DMS 273 (cell line): ENCODE measurements around the gene PCDHB7.
"Not testable (repeated sequence)": the region's sequence is repeated elsewhere in the genome, so short reads cannot be mapped to it uniquely, and the experiment has no call there.

ENCODE experiments used
- DNase-seq: peaks from one replicate; lab custom pipeline; 2025; ENCODE audit not compliant: unreplicated experiment; lab: John Stamatoyannopoulos, UW

The PCDHB7 gene

DNA sequence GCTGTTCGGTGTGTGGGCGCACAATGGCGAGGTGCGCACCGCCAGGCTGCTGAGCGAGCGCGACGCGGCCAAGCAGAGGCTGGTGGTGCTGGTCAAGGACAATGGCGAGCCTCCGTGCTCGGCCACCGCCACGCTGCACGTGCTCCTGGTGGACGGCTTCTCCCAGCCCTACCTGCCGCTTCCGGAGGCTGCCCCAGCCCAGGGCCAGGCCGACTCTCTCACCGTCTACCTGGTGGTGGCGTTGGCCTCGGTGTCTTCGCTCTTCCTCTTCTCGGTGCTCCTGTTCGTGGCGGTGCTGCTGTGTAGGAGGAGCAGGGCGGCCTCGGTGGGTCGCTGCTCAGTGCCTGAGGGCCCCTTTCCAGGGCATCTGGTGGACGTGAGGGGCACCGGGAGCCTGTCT lies 7.4 kb downstream of the PCDHB7 start:
- not testable (repeated sequence) for DNase-seq

GRCh38 chr5:141180313-141180712 lies 7.9 kb downstream of the PCDHB7 start:
- no peak for DNase-seq

GRCh38 chr5:141182248-141182647 lies 9.8 kb downstream of the PCDHB7 start, which contains the start of gene PCDHB16:
PCDHB16 (plus strand) TSS chr5:141182387; CDS start chr5:141182560, 173 bp downstream.
- DNase-seq = no peak

- not testable (repeated sequence) for DNase-seq
Measured at GRCh38 chr5:141184117-141184855, 11.8 kb downstream of the PCDHB7 start.

DNA sequence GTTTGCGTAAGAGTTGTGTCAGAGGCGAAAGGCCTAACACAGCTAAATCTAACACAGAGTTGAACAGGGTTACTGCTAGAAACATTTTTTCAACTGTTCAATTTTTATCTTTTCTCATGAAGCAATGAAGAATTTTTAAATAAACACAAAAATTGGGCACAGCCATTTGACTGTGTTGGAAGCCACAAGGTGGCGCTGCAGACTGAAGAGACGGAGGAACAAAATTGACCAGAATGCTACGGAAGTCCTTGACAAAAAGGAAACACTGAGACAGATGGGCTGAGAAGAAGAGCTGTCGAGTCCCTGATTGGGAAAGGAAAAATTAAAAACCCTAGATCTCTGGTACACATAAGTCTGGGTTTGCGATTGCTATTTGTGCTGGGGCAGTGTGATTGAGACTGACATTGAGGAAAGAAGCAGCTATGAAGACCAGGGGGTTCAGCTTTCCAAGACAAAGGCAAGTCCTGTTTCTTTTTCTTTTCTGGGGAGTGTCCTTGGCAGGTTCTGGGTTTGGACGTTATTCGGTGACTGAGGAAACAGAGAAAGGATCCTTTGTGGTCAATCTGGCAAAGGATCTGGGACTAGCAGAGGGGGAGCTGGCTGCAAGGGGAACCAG lies 14.6 kb downstream of the PCDHB7 start, which contains the start of gene PCDHB9:
Gene PCDHB9 (plus strand): TSS at position 265 of the 616 bp plus-strand sequence. CDS start 158 bp downstream, at position 423.
- peak; percentile 93 for DNase-seq

GRCh38 chr5:141188682-141189081 lies 16.2 kb downstream of the PCDHB7 start:
- not testable (repeated sequence) for DNase-seq

DNA sequence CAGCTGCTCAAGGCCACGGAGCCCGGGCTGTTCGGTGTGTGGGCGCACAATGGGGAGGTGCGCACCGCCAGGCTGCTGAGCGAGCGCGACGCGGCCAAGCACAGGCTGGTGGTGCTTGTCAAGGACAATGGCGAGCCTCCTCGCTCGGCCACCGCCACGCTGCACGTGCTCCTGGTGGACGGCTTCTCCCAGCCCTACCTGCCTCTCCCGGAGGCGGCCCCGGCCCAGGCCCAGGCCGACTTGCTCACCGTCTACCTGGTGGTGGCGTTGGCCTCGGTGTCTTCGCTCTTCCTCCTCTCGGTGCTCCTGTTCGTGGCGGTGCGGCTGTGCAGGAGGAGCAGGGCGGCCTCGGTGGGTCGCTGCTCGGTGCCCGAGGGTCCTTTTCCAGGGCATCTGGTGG lies 16.7 kb downstream of the PCDHB7 start:
- not testable (repeated sequence) for DNase-seq

GRCh38 chr5:141192110-141192725 lies 19.8 kb downstream of the PCDHB7 start, which contains the start of gene PCDHB10:
PCDHB10 (plus strand) TSS chr5:141192353; CDS start chr5:141192553, 200 bp downstream.
- DNase-seq = peak; percentile 55

DNA sequence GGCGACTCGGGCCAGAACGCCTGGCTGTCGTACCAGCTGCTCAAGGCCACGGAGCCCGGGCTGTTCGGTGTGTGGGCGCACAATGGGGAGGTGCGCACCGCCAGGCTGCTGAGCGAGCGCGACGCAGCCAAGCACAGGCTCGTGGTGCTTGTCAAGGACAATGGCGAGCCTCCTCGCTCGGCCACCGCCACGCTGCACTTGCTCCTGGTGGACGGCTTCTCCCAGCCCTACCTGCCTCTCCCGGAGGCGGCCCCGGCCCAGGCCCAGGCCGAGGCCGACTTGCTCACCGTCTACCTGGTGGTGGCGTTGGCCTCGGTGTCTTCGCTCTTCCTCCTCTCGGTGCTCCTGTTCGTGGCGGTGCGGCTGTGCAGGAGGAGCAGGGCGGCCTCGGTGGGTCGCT lies 21.9 kb downstream of the PCDHB7 start:
- DNase-seq = not testable (repeated sequence)

DNA sequence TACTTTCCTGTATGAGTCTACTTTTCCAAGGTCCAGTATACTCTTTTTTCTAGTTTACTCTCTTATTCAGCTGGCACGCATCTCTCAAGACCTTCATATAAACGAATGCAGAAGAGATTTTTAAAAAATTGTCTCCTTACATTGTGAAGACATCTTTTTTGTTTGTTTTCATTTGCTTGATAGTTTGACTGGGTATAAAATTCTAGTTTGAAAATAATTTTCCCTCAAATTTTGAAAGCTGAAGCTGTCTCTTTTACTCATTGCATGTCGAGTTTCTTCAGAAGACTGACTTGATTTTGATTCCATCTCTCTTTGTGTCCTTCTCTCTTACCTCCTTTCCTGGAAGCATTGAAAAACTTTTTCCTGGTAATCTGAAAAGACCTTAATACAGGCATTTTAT lies 23.9 kb downstream of the PCDHB7 start:
- DNase-seq = no peak

GRCh38 chr5:141199359-141200235 lies 27.2 kb downstream of the PCDHB7 start, which contains the start of gene PCDHB11:
PCDHB11 (plus strand) TSS chr5:141199627; CDS start chr5:141199775, 148 bp downstream.
- DNase-seq = peak; percentile 60

DNA sequence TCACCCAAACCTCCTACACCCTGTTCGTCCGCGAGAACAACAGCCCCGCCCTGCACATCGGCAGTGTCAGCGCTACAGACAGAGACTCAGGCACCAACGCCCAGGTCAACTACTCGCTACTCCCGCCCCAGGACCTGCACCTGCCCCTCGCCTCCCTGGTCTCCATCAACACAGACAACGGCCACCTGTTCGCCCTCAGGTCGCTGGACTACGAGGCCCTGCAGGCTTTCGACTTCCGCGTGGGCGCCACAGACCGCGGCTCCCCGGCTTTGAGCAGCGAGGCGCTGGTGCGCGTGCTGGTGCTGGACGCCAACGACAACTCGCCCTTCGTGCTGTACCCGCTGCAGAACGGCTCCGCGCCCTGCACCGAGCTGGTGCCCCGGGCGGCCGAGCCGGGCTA lies 28.7 kb downstream of the PCDHB7 start:
- not testable (repeated sequence) for DNase-seq

DNA sequence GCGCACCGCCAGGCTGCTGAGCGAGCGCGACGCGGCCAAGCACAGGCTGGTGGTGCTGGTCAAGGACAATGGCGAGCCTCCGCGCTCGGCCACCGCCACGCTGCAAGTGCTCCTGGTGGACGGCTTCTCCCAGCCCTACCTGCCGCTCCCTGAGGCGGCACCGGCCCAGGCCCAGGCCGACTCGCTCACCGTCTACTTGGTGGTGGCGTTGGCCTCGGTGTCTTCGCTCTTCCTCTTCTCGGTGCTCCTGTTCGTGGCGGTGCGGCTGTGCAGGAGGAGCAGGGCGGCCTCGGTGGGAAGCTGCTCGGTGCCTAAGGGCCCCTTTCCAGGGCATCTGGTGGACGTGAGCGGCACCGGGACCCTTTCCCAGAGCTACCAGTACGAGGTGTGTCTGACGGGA lies 29.2 kb downstream of the PCDHB7 start:
- not testable (repeated sequence) for DNase-seq

- no peak for DNase-seq
Measured at GRCh38 chr5:141208478-141208877, 36.0 kb downstream of the PCDHB7 start, which contains the start of gene PCDHB12. PCDHB12 (plus strand) TSS chr5:141208719; CDS start chr5:141208908, 189 bp downstream.

DNA sequence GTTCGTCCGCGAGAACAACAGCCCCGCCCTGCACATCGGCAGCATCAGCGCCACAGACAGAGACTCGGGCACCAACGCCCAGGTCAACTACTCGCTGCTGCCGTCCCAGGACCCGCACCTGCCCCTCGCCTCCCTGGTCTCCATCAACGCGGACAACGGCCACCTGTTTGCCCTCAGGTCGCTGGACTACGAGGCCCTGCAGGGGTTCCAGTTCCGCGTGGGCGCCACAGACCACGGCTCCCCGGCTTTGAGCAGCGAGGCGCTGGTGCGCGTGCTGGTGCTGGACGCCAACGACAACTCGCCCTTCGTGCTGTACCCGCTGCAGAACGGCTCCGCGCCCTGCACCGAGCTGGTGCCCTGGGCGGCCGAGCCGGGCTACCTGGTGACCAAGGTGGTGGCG lies 37.8 kb downstream of the PCDHB7 start:
- DNase-seq = not testable (repeated sequence)

DNA sequence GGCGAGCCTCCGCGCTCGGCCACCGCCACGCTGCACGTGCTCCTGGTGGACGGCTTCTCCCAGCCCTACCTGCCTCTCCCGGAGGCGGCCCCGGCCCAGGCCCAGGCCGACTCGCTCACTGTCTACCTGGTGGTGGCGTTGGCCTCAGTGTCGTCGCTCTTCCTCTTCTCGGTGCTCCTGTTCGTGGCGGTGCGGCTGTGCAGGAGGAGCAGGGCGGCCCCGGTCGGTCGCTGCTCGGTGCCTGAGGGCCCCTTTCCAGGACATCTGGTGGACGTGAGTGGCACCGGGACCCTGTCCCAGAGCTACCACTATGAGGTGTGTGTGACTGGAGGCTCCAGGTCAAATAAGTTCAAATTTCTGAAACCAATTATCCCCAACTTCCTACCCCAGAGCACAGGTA lies 38.4 kb downstream of the PCDHB7 start:
- DNase-seq = not testable (repeated sequence)

DNA sequence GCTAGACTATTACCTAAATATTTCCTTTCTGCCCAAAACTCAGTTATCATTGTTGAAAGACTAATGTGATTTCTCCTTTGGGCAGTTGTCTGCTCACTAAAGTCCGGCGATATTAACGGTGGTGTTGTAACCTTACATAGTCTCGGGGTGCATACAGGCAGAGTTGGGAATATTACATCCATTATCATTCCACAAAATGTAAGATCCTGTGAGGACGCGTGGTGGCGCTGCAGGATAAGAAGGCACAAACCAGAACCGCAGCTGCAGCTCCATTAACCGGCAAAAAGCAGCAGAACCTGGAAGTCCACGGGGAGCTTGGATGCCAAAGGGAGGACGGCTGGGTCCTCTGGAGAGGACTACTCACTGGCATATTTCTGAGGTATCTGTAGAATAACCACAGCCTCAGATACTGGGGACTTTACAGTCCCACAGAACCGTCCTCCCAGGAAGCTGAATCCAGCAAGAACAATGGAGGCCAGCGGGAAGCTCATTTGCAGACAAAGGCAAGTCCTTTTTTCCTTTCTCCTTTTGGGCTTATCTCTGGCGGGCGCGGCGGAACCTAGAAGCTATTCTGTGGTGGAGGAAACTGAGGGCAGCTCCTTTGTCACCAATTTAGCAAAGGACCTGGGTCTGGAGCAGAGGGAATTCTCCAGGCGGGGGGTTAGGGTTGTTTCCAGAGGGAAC lies 41.4 kb downstream of the PCDHB7 start, which contains the start of gene PCDHB13:
Gene PCDHB13 (plus strand): TSS at position 264 of the 684 bp plus-strand sequence. CDS start 205 bp downstream, at position 469.
- DNase-seq = peak; percentile 56

- not testable (repeated sequence) for DNase-seq
Measured at GRCh38 chr5:141214583-141214982, 42.1 kb downstream of the PCDHB7 start.

- not testable (repeated sequence) for DNase-seq
Measured at GRCh38 chr5:141215504-141215903, 43.1 kb downstream of the PCDHB7 start.

DNA sequence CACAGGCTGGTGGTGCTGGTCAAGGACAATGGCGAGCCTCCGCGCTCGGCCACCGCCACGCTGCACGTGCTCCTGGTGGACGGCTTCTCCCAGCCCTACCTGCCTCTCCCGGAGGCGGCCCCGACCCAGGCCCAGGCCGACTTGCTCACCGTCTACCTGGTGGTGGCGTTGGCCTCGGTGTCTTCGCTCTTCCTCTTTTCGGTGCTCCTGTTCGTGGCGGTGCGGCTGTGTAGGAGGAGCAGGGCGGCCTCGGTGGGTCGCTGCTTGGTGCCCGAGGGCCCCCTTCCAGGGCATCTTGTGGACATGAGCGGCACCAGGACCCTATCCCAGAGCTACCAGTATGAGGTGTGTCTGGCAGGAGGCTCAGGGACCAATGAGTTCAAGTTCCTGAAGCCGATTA lies 43.6 kb downstream of the PCDHB7 start:
- DNase-seq = not testable (repeated sequence)
